Keratinocyte (primary cell): Measurements from ENCODE around the gene ANXA2R.

Experiments used
- EZH2 ChIP-seq: IDR thresholded peaks from one replicate; pipeline ENCODE4 v1.6.1; 2012; ENCODE audit warnings: inconsistent platforms, mild to moderate bottlenecking, low read length, moderate library complexity
- TF ChIP-seq, protein P1 (sequence below), 3 experiments: IDR thresholded peaks in 1 of 3; conservative IDR thresholded peaks in 1 of 3; optimal IDR thresholded peaks in 1 of 3; 2 replicates in 2 of 3; 3 replicates in 1 of 3; pipeline versions ENCODE3 to v1.5.1; 2011; ENCODE audit warnings: low read length in 3 of 3, mild to moderate bottlenecking in 3 of 3, moderate library complexity in 2 of 3, control low read depth in 1 of 3, inconsistent platforms in 1 of 3; ENCODE audit not compliant: insufficient read depth in 2 of 3; ENCODE audit errors: extremely low read depth in 1 of 3

DNA sequence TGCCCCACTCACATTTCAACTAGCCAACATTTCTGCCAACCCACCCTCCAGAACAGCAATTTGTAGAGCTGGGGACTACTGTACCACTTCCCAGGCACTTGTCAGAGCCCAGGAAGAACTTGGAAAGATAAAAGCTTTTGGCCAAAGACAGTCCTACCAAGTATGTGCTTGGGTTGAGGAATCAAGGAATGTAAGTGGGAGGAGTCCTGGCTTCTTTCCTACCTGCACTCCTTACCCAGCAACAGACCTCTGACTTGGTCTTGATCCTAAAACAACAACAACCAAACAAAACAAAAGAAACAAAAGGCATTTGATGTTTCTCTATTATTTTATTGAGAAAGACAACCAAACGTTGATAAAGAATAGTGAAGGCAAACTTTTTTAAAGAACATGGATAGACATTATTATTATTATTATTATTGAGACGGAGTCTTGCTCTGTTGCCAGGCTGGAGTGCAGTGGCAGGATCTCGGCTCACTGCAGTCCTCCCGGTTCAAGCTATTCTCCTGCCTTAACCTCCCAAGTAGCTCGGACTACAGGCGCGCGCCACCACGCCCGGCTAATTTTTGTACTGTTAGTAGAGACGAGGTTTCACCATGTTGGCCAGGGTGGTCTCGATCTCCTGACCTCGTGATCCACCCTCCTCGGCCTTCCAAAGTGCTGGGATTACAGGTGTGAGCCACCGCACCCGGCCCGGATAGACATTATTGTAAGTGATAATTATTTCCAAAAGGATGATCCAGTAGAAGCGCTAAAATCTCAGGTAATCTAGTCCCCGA lies 33.5 kb downstream of the ANXA2R start:
- TF ChIP-seq, protein P1, sequence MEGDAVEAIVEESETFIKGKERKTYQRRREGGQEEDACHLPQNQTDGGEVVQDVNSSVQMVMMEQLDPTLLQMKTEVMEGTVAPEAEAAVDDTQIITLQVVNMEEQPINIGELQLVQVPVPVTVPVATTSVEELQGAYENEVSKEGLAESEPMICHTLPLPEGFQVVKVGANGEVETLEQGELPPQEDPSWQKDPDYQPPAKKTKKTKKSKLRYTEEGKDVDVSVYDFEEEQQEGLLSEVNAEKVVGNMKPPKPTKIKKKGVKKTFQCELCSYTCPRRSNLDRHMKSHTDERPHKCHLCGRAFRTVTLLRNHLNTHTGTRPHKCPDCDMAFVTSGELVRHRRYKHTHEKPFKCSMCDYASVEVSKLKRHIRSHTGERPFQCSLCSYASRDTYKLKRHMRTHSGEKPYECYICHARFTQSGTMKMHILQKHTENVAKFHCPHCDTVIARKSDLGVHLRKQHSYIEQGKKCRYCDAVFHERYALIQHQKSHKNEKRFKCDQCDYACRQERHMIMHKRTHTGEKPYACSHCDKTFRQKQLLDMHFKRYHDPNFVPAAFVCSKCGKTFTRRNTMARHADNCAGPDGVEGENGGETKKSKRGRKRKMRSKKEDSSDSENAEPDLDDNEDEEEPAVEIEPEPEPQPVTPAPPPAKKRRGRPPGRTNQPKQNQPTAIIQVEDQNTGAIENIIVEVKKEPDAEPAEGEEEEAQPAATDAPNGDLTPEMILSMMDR (optimal IDR thresholded peaks at IDR 0.05 in 1 of 3, IDR thresholded peaks at IDR 0.05 in 1 of 3, conservative IDR thresholded peaks at IDR 0.05 in 1 of 3; ENCODE audit: extremely low read depth in 1 of 3, insufficient read depth in 2 of 3, low read length in 3 of 3): no peak
- TF ChIP-seq EZH2: no peak
